ENCODE data around the gene CARNS1.

The CARNS1 gene

DNA sequence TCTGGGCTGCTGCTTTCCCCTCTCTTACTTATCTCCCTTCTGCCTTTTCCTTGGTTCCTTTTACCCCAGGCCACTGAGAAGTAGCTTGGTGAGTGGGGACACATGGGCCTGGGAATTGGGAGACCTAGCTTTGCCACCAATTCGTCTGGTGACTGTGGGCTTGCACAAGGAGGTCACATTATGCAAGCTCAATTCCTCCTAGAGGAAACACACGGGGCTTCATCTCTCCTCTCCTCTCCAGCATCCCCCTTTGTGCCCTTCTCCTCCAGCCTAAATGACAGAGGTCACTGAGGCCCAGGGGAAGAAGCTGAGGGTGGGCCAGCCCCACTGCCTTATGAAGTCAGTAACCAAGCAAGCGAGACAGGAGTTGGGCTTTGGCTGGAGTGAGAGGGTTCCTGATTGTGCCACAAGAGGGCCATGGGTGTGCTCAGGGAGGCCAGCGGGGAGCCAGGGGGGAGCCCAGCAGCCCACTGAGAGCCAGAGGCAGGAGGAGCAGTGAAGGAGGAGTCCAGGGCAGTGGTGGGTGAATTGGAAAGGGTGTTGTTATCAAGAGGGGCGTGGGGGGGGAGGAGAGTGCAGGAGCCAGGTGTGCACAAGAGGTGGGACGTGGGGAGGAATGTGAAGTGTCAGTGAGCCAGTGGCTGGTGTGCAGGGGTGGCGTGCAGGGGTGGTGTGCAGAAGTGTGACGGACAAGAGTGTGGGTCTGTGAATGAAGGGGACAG is 44.1 kb upstream of the CARNS1 start:
- ChIA-PET POLR2A (interaction anchor here (0.7 to 7.0 kb wide), 5 partner anchors 8 to 30 kb away, joined by 3 to 76 read pairs (median 4); partner anchors contain the start of genes POLD4 and PPP1CA), CTCF (interaction anchor here (0.9 to 47.5 kb wide), 7 partner anchors 2 to 109 kb away, joined by 3 to 2108 read pairs (median 5); partner anchors contain the start of genes CLCF1, POLD4, PPP1CA and RAD9A)
- DNase-seq (ENCODE audit: low read depth, low spot score), result no peak
- H3K4me3 ChIP-seq (ENCODE audit: low read depth, low read length), result peak overlapping the region; percentile 67
- TF ChIP-seq, protein P1, sequence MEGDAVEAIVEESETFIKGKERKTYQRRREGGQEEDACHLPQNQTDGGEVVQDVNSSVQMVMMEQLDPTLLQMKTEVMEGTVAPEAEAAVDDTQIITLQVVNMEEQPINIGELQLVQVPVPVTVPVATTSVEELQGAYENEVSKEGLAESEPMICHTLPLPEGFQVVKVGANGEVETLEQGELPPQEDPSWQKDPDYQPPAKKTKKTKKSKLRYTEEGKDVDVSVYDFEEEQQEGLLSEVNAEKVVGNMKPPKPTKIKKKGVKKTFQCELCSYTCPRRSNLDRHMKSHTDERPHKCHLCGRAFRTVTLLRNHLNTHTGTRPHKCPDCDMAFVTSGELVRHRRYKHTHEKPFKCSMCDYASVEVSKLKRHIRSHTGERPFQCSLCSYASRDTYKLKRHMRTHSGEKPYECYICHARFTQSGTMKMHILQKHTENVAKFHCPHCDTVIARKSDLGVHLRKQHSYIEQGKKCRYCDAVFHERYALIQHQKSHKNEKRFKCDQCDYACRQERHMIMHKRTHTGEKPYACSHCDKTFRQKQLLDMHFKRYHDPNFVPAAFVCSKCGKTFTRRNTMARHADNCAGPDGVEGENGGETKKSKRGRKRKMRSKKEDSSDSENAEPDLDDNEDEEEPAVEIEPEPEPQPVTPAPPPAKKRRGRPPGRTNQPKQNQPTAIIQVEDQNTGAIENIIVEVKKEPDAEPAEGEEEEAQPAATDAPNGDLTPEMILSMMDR (IDR thresholded peaks at IDR 0.05; ENCODE audit: insufficient read depth, low read length, missing control alignments), result peak; percentile 75

DNA sequence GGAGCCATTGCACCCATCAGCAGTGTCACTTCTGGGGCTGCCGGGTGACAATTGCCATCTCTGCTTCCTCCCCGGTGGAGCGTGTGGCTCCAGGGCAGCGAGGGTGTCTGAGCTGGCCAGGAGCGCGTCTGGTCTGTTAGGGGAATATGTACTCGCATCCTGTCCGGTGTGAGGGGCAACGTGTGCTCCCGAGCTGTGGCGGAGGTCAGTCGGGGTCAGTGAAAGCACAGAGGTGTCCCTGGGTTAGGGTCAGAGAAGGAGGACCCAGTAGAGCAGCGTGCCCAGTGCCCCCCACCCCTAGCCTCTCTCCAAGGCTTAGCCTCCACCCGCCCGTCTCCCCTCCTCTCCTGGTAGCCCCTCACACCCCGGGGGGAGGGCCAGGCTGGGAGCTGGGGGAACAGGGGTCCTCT is 43.6 kb upstream of the CARNS1 start:
- ChIA-PET CTCF (interaction anchor here (0.9 to 47.5 kb wide), 6 partner anchors 3 to 110 kb away, joined by 3 to 2108 read pairs (median 10); partner anchors contain the start of genes CLCF1, POLD4, PPP1CA and RAD9A), POLR2A (interaction anchor here (0.6 to 7.0 kb wide), 5 partner anchors 8 to 138 kb away, joined by 3 to 76 read pairs (median 4); partner anchors contain the start of gene POLD4)
- H3K4me3 ChIP-seq (ENCODE audit: low read depth, low read length), result peak overlapping the region; percentile 67
- TF ChIP-seq, protein P1 (IDR thresholded peaks at IDR 0.05; ENCODE audit: insufficient read depth, low read length, missing control alignments), result no peak
- no peak for DNase-seq (ENCODE audit: low read depth, low spot score)

DNA sequence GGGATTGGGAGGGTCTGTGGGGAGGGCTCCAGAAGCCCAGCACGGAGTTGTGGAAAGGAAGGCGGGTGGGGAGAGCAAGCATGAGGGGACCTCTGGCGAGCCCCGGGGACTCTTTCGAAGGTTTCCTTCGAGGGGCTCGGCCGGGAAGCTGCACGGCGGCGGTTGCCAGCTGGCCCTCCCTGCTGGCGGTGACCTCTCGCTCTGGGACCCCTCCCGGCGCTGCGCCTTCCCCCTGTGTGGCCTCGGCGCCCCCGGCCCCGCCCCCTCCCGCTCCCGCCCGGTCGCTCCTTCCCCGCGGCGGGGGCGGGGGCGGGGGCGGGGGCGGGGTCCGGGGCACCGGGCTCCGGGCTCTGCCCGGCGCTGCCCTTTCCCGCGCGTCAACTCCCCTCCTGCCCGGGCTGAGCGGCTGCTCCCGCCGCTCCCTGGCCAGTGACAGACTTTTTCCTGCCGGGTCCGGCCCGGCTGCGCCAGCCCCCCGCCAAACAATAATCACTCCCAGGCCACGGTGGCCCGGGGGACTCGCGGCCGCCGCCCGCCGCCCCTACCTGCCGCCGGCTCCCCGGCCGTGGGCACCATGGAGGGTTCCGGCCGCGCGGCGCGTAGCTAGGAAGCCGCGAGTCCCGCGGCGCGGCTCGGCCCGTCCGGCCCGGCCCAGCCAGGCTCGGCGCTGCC is 43.0 kb upstream of the CARNS1 start:
- POLR2A ChIA-PET, result interaction anchor here (0.6 to 7.0 kb wide), 6 partner anchors 10 to 138 kb away, joined by 3 to 76 read pairs (median 7); partner anchors contain the start of gene POLD4
- TF ChIP-seq, protein P1 (IDR thresholded peaks at IDR 0.05; ENCODE audit: insufficient read depth, low read length, missing control alignments), result no peak
- no peak for DNase-seq (ENCODE audit: low read depth, low spot score)
- CTCF ChIA-PET, result interaction anchor here (2.8 to 47.5 kb wide), 4 partner anchors 4 to 110 kb away, joined by 9 to 2108 read pairs (median 1060); partner anchors contain the start of genes CLCF1, POLD4, PPP1CA and RAD9A
- peak overlapping the region; percentile 67 for H3K4me3 ChIP-seq (ENCODE audit: low read depth, low read length)

DNA sequence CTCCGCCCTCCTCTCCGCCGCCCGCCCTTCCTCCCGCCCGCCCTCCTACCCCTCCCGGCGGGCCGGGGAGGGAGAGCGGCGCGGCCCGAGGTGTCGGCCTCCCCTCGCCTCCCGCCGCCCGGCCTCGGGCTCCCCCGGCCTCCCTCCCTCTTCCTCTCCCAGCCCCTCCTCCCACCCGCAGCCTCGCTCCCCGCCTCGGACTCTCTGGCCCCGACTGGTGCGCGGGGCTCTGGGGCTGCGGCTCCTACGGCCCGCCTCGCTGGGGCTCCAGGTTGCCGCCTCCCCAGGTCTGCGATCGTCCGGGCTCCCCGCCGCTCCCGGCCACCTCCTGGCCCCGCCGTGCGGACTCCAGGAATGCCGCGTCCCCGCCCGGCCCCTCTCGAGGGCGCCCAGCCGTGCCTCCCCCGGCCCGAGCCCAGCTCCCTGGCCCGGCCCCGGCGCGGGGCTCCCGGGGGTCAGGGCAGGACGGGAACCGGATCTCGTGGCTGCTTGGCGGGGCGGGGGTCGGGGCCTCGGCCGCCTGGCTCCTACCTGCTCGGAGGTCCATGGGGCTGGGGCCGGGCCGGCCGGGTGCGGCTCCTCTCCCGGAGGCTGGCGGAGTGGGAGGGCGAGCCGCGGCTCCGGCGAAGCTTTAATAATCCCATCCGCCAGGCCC is 42.4 kb upstream of the CARNS1 start, which contains the start of gene CLCF1:
Gene CLCF1, minus strand, starts transcription at position 606 of the 655 bp plus-strand sequence. Its CDS starts 59 bp downstream, at position 547.
- CTCF ChIA-PET, result interaction anchor here (0.6 to 47.5 kb wide), 6 partner anchors 4 to 1901 kb away, joined by 3 to 2108 read pairs (median 10); partner anchors contain the start of genes CLCF1, POLD4, PPP1CA and RAD9A
- H3K4me3 ChIP-seq (ENCODE audit: low read depth, low read length), result peak within 1 kb of the TSS; percentile 67
- no peak for DNase-seq (ENCODE audit: low read depth, low spot score)
- TF ChIP-seq, protein P1 (IDR thresholded peaks at IDR 0.05; ENCODE audit: insufficient read depth, low read length, missing control alignments), result no peak
- POLR2A ChIA-PET, result interaction anchor here (0.7 to 7.0 kb wide), 7 partner anchors 9 to 210 kb away, joined by 3 to 76 read pairs (median 5); partner anchors contain the start of genes GSTP1, POLD4 and SSH3

DNA sequence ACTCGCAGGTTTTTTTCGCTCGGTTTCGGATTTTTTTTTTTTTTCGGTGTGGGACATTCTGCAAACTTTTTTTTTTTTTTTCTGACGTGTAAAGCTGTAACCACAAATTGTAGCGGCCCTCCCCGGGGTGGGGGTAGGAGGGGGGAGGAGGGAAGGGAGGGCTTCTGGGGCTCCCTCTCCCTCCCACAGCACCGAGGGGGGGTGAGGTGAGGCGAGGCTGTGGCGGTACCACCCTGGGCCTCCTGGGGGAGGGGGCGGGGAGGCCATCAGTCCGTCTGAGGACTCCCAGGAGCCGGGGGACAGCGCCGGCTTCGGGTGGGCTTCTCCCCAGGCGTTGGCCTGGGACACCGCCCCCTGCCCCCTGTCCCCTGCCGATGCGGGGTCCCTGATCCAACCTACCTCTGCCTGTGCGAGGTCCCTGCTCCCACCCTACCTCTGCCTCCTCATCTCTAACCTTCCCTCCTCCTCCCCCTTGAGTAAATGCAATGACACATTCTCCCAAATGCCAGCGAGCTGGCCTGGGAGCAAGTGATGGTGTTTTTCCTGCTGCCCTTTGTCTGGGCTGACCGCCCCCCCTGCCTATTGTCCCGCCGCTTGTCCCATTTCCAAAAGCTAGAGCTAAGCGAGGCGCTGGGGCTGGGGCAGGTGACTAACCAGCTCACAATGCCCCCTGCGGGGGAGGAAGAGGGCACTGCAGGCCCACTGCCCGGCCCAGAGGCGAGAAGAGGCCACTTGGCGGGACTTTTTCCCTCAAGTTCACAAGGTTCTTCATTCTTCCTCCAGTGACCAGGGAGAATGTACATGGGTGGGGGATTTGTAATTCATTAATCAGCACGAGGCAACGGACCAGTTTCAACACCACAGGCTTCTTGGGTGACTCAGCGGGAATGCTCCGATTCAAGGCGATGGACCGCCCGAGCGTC is 41.6 kb upstream of the CARNS1 start:
- TF ChIP-seq, protein P1 (IDR thresholded peaks at IDR 0.05; ENCODE audit: insufficient read depth, low read length, missing control alignments), result peak; percentile 47
- CTCF ChIA-PET, result interaction anchor here (0.6 to 47.5 kb wide), 7 partner anchors 5 to 1900 kb away, joined by 3 to 2108 read pairs (median 9); partner anchors contain the start of genes CLCF1, POLD4, PPP1CA and RAD9A
- DNase-seq (ENCODE audit: low read depth, low spot score), result peak; percentile 95
- POLR2A ChIA-PET, result interaction anchor here (0.6 to 7.0 kb wide), 9 partner anchors 8 to 210 kb away, joined by 3 to 76 read pairs (median 5); partner anchors contain the start of genes GSTP1, POLD4, PPP1CA and SSH3
- peak overlapping the region; percentile 67 for H3K4me3 ChIP-seq (ENCODE audit: low read depth, low read length)
